H9 (cell line): Measurements from ENCODE around the gene ACKR3. TPM values are rescaled to one million over a fixed set of nuclear protein-coding genes. Genes with fewer than 3 reads are reported as not detected.

Source experiments
- DNase-seq: peaks from one replicate; pipeline ENCODE4 v3.0.0-alpha.2; 2017
- H2AFZ ChIP-seq: one replicate; pipeline ENCODE4 v1.6.1; 2013; ENCODE audit warnings: mild to moderate bottlenecking, low read length, control low read depth, moderate library complexity
- H2AK5ac ChIP-seq: 2 replicates; pipeline ENCODE4 v1.6.1; 2013; ENCODE audit warnings: low read length, control low read depth, mixed read lengths; ENCODE audit not compliant: insufficient read length
- H2BK120ac ChIP-seq: one replicate; pipeline ENCODE4 v1.6.1; 2013; ENCODE audit warnings: low read depth, mild to moderate bottlenecking, low read length, control low read depth, inconsistent platforms; ENCODE audit not compliant: poor library complexity, severe bottlenecking
- H2BK12ac ChIP-seq: 2 replicates; pipeline ENCODE4 v1.6.1; 2013; ENCODE audit warnings: low read length, control low read depth, mixed read lengths, low read depth; ENCODE audit not compliant: insufficient read length
- H2BK15ac ChIP-seq: 2 replicates; pipeline ENCODE4 v1.6.1; 2013; ENCODE audit warnings: low read depth, low read length, control low read depth
- H2BK20ac ChIP-seq: one replicate; pipeline ENCODE4 v1.6.1; 2013; ENCODE audit warnings: low read depth, mild to moderate bottlenecking, low read length, control low read depth, inconsistent platforms; ENCODE audit not compliant: poor library complexity, severe bottlenecking
- H2BK5ac ChIP-seq: 2 replicates; pipeline ENCODE4 v1.6.1; 2013; ENCODE audit warnings: low read length, control low read depth, mixed read lengths; ENCODE audit not compliant: insufficient read length
- H3K14ac ChIP-seq: 2 replicates; pipeline ENCODE4 v1.6.1; 2013; ENCODE audit warnings: low read length, control low read depth; ENCODE audit not compliant: insufficient read depth
- H3K18ac ChIP-seq: 2 replicates; pipeline ENCODE4 v1.6.1; 2013; ENCODE audit warnings: low read depth, mild to moderate bottlenecking, mixed read lengths, low read length, control low read depth; ENCODE audit not compliant: insufficient read length
- H3K23ac ChIP-seq: 2 replicates; pipeline ENCODE4 v1.6.1; 2013; ENCODE audit warnings: low read length, control low read depth, mixed read lengths, low read depth; ENCODE audit not compliant: insufficient read length
- H3K23me2 ChIP-seq: 2 replicates; pipeline ENCODE4 v1.6.1; 2013; ENCODE audit warnings: low read depth, mild to moderate bottlenecking, mixed read lengths, low read length, control low read depth; ENCODE audit not compliant: insufficient read length, poor library complexity, severe bottlenecking
- H3K27ac ChIP-seq: 2 replicates; pipeline ENCODE4 v1.5.1; 2013; ENCODE audit warnings: low read length, control low read depth, mixed read lengths, low read depth; ENCODE audit not compliant: insufficient read length
- H3K27me3 ChIP-seq: 2 replicates; pipeline ENCODE4 v1.6.1; 2013; ENCODE audit warnings: low read length, control low read depth, inconsistent platforms; ENCODE audit not compliant: insufficient read depth
- H3K4ac ChIP-seq: 2 replicates; pipeline ENCODE4 v1.6.1; 2013; ENCODE audit warnings: low read depth, mild to moderate bottlenecking, control low read depth, inconsistent platforms, low read length, moderate library complexity
- H3K4me1 ChIP-seq: 2 replicates; pipeline ENCODE4 v1.6.1; 2013; ENCODE audit warnings: low read length, control low read depth, inconsistent platforms; ENCODE audit not compliant: insufficient read depth
- H3K4me2 ChIP-seq: 2 replicates; pipeline ENCODE4 v1.6.1; 2013; ENCODE audit warnings: low read length, control low read depth, mixed read lengths; ENCODE audit not compliant: insufficient read length, insufficient read depth
- H3K56ac ChIP-seq: 2 replicates; pipeline ENCODE4 v1.6.1; 2013; ENCODE audit warnings: low read depth, mild to moderate bottlenecking, mixed read lengths, low read length, control low read depth; ENCODE audit not compliant: insufficient read length
- H3K79me1 ChIP-seq: 2 replicates; pipeline ENCODE4 v1.6.1; 2013; ENCODE audit warnings: low read depth, mild to moderate bottlenecking, moderate library complexity, low read length, control low read depth, inconsistent platforms; ENCODE audit not compliant: insufficient read depth, poor library complexity, severe bottlenecking
- H3K79me2 ChIP-seq: 2 replicates; pipeline ENCODE4 v1.6.1; 2013; ENCODE audit warnings: low read length, control low read depth, inconsistent platforms; ENCODE audit not compliant: insufficient read depth
- H3K9ac ChIP-seq: 2 replicates; pipeline ENCODE4 v1.6.1; 2013; ENCODE audit warnings: low read length, control low read depth, mixed read lengths; ENCODE audit not compliant: insufficient read length; ENCODE audit errors: extremely low read depth
- H3K9me3 ChIP-seq: one replicate; pipeline ENCODE4 v1.6.1; 2013; ENCODE audit warnings: low read depth, low read length, inconsistent platforms; ENCODE audit not compliant: control insufficient read depth
- H3T11ph ChIP-seq: one replicate; pipeline ENCODE4 v1.6.1; 2013; ENCODE audit warnings: mild to moderate bottlenecking, low read length, control low read depth, inconsistent platforms
- H4K20me1 ChIP-seq: one replicate; pipeline ENCODE4 v1.6.1; 2013; ENCODE audit not compliant: control insufficient read depth, insufficient read length, insufficient read depth
- H4K5ac ChIP-seq: 2 replicates; pipeline ENCODE4 v1.6.1; 2013; ENCODE audit warnings: low read depth, mild to moderate bottlenecking, mixed read lengths, low read length, control low read depth; ENCODE audit not compliant: insufficient read length
- H4K8ac ChIP-seq: replicated peaks from 2 replicates; pipeline ENCODE4 v1.6.1; 2013; ENCODE audit warnings: low read length, control low read depth, mixed read lengths, low read depth; ENCODE audit not compliant: insufficient read length
- H4K91ac ChIP-seq: 2 replicates; pipeline ENCODE4 v1.6.1; 2013; ENCODE audit warnings: low read depth, mild to moderate bottlenecking, moderate library complexity, mixed read lengths, low read length, control low read depth; ENCODE audit not compliant: insufficient read length
- H3K27ac Mint-ChIP-seq, 3 experiments: 2 replicates in 2 of 3; 3 replicates in 1 of 3; pipeline ENCODE4 v1.8.0; 2020 to 2021; ENCODE audit warnings: mixed read lengths in 3 of 3, mild to moderate bottlenecking in 1 of 3, moderate library complexity in 1 of 3
- H3K27me3 Mint-ChIP-seq: 2 replicates; pipeline ENCODE4 v1.8.0; 2021; ENCODE audit warnings: low read depth, mild to moderate bottlenecking, moderate library complexity, mixed read lengths
- H3K36me3 Mint-ChIP-seq, 3 experiments: 2 replicates in 2 of 3; 3 replicates in 1 of 3; pipeline ENCODE4 v1.8.0; 2020 to 2021; ENCODE audit warnings: low read depth in 3 of 3, mixed read lengths in 3 of 3; ENCODE audit not compliant: insufficient read depth in 1 of 3
- H3K4me1 Mint-ChIP-seq, 2 experiments: 2 replicates each; pipeline ENCODE4 v1.8.0; 2020; ENCODE audit warnings: mixed read lengths in 2 of 2
- H3K4me3 Mint-ChIP-seq, 2 experiments: 2 replicates in 1 of 2; 3 replicates in 1 of 2; pipeline ENCODE4 v1.8.0; 2020 to 2021; ENCODE audit warnings: mild to moderate bottlenecking in 2 of 2, mixed read lengths in 2 of 2, moderate library complexity in 1 of 2
- H3K9me3 Mint-ChIP-seq, 2 experiments: 2 replicates in 1 of 2; 3 replicates in 1 of 2; pipeline ENCODE4 v1.8.0; 2020; ENCODE audit warnings: mild to moderate bottlenecking in 2 of 2, mixed read lengths in 2 of 2, moderate library complexity in 1 of 2
- CTCF ChIP-seq: fragments of 200-600 bp; sonication (generic); conservative IDR thresholded peaks from 3 replicates; pipeline ENCODE4 v1.8.0; 2021; ENCODE audit warnings: antibody characterized with exemption, mild to moderate bottlenecking
- WGBS: extraction: QIAGEN DNeasy Blood & Tissue Kit; methylation state at CpG from one replicate; pipeline ENCODE4 v1.1.7; 2013; ENCODE audit warnings: missing lambda C conversion rate, low lambda C conversion rate, mixed read lengths; ENCODE audit not compliant: insufficient read length; ENCODE audit errors: extremely low coverage; 5-methylcytosine and 5-hydroxymethylcytosine counted together
- total RNA-seq: library from RNA; stranded (reverse); gene quantifications from 2 replicates; pipeline ENCODE4 v1.2.1, GENCODE V29; 2021

ACKR3 gene
- total RNA-seq, 1 experiment from 2014 or later, result 0.44 TPM

DNA sequence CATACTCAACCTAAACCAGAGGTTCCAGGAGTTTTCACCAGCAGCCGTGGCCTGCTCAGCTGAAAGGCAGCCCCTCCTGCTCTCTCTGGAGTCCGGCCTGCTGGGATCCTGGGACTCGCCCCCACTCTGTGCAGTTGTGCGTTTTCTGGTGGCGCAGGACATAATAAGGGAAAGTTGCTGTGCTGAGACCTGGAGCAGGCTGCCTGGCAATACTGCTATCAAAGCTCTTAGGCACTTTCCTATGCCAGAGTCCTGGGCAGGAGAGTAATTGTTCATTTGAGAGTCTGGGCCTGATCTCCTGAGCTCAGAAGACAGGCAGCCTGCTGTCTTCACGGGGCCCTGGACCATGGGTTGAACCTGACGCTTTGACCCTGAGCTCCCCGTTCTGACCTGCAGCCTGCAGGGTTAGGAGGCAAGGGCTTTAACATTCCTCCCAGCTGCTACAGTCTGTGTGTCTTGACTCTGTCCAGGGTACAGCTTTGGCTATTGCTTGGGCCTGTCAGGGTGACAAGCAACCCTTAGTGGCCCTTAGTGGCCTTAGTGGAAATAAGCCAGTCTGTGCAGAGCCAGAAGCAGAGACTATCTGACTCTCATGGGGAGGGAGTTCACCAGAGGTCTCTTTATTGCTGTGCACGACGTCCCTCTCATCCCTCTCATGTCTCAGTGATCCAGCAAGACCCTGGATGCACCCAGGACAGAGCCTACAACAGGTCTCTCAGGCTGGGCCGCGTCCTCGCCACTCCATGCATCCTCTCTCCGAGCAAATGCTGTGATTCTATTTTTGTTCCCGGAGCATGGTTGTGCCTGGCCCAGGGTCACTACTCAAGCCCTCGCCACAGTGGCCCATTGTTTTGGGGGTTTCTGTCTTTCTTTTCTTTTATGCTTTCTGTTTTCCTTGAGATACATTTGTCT lies 60.6 kb downstream of the ACKR3 start:
- H3K27ac Mint-ChIP-seq, result peak overlapping the region in 1 of 3 experiments; percentile 27; a peak in 2 of 7 replicates
- WGBS, result no CpG with 5 or more reads among the region's 16 CpGs
- H3K79me2 ChIP-seq, result no peaks in the 10 kb centered on the region
- no peak overlapping the region for H2BK12ac ChIP-seq
- no peaks in the 10 kb centered on the region for H3K9me3 ChIP-seq
- no peaks in the 10 kb centered on the region for H3K4me1 Mint-ChIP-seq
- no peak overlapping the region for H2AFZ ChIP-seq
- H3K23me2 ChIP-seq, result no peaks in the 10 kb centered on the region
- no peaks in the 10 kb centered on the region for H4K20me1 ChIP-seq
- no peak overlapping the region for H3K27ac ChIP-seq
- no peak overlapping the region for H3T11ph ChIP-seq
- no peak overlapping the region for H3K4me2 ChIP-seq
- H3K79me1 ChIP-seq, result no peaks in the 10 kb centered on the region
- no peaks in the 10 kb centered on the region for H3K4me1 ChIP-seq
- DNase-seq, result no peak
- no peak overlapping the region for H3K18ac ChIP-seq
- H4K91ac ChIP-seq, result no peak overlapping the region
- H3K23ac ChIP-seq, result no peak overlapping the region
- H3K56ac ChIP-seq, result no peak overlapping the region
- no peaks in the 10 kb centered on the region for H3K27me3 ChIP-seq
- no peak overlapping the region for H2AK5ac ChIP-seq
- peaks cover 8% of the 10 kb centered on the region for H3K27me3 Mint-ChIP-seq
- H2BK15ac ChIP-seq, result no peak overlapping the region
- no peak overlapping the region for H3K9ac ChIP-seq
- no peak overlapping the region for H2BK20ac ChIP-seq
- H3K14ac ChIP-seq, result no peak overlapping the region
- H2BK5ac ChIP-seq, result no peak overlapping the region
- no peak overlapping the region for H4K8ac ChIP-seq
- no peak for TF ChIP-seq CTCF
- no peak overlapping the region for H3K4me3 Mint-ChIP-seq
- no peak overlapping the region for H2BK120ac ChIP-seq
- no peak overlapping the region for H3K4ac ChIP-seq
- no peak overlapping the region for H4K5ac ChIP-seq
- H3K36me3 Mint-ChIP-seq, result no peaks in the 10 kb centered on the region; a peak in 1 of 7 replicates
- peaks cover 0 to 3% of the 10 kb centered on the region in 2 experiments; a peak in 1 of 5 replicates for H3K9me3 Mint-ChIP-seq
